ENCODE data around the gene MGMT.

MGMT gene

DNA sequence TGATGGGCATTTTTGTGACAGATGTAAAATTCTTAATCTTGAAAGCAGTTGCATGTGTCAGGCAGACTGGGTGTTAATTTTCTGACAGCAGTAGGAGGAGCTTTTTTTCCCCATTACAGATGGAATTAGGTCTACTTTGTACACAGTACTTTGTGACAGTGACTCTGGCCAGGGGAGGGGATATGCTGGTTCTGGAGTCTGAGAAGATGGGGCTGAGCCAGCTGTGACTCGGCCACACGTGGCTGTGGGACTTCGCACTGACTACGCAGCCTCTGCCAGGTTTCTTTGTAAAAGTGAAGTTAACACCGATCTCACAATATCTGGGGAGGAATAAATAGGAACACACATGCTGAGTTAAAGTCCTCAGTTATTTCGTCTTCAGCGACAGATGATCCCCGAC lies 95.4 kb downstream of the MGMT start:
- H3K36me3 ChIP-seq (ENCODE audit: insufficient read depth, low read length): no peaks in the 10 kb centered on the region; the same call in none of the 2 replicates
- H3K4me2 ChIP-seq (ENCODE audit: low read length): no peak overlapping the region
- H3K27me3 ChIP-seq (ENCODE audit: insufficient read depth, low read length): no peaks in the 10 kb centered on the region
- H3K9me3 ChIP-seq (ENCODE audit: low read length): no peaks in the 10 kb centered on the region
- no peaks in the 10 kb centered on the region for H3F3A ChIP-seq (ENCODE audit: insufficient read depth, low read length)
- H3K4me3 ChIP-seq (ENCODE audit: low read depth, low read length, poor library complexity, severe bottlenecking): no peak overlapping the region
- no peak overlapping the region for H2AFZ ChIP-seq (ENCODE audit: low read length)
- H3K27ac ChIP-seq (ENCODE audit: low read depth, low read length, poor library complexity, severe bottlenecking): no peak overlapping the region
- H4K20me1 ChIP-seq (ENCODE audit: insufficient read depth, low read length): no peaks in the 10 kb centered on the region
- H3K9ac ChIP-seq (ENCODE audit: low read length): no peak overlapping the region
- H3K9me2 ChIP-seq (ENCODE audit: low read depth, low read length): no peaks in the 10 kb centered on the region
- TF ChIP-seq EZH2 (IDR thresholded peaks at IDR 0.05; ENCODE audit: borderline replicate concordance, low read length): no peak
- TF ChIP-seq, protein P1, sequence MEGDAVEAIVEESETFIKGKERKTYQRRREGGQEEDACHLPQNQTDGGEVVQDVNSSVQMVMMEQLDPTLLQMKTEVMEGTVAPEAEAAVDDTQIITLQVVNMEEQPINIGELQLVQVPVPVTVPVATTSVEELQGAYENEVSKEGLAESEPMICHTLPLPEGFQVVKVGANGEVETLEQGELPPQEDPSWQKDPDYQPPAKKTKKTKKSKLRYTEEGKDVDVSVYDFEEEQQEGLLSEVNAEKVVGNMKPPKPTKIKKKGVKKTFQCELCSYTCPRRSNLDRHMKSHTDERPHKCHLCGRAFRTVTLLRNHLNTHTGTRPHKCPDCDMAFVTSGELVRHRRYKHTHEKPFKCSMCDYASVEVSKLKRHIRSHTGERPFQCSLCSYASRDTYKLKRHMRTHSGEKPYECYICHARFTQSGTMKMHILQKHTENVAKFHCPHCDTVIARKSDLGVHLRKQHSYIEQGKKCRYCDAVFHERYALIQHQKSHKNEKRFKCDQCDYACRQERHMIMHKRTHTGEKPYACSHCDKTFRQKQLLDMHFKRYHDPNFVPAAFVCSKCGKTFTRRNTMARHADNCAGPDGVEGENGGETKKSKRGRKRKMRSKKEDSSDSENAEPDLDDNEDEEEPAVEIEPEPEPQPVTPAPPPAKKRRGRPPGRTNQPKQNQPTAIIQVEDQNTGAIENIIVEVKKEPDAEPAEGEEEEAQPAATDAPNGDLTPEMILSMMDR (IDR thresholded peaks at IDR 0.05; ENCODE audit: low read length): no peak
- H3K79me2 ChIP-seq (ENCODE audit: insufficient read depth, low read length): no peaks in the 10 kb centered on the region
- peaks cover 2% of the 10 kb centered on the region for H3K4me1 ChIP-seq (ENCODE audit: insufficient read depth, low read length, severe bottlenecking)

GRCh38 chr10:129564923-129565322 lies 97.9 kb downstream of the MGMT start:
- peaks cover 7% of the 10 kb centered on the region for H3K36me3 ChIP-seq (ENCODE audit: insufficient read depth, low read length)
- H4K20me1 ChIP-seq (ENCODE audit: insufficient read depth, low read length): no peaks in the 10 kb centered on the region
- H3K4me3 ChIP-seq (ENCODE audit: low read depth, low read length, poor library complexity, severe bottlenecking): no peak overlapping the region
- no peaks in the 10 kb centered on the region for H3K27me3 ChIP-seq (ENCODE audit: insufficient read depth, low read length)
- no peak overlapping the region for H3K4me2 ChIP-seq (ENCODE audit: low read length)
- no peaks in the 10 kb centered on the region for H3F3A ChIP-seq (ENCODE audit: insufficient read depth, low read length)
- no peaks in the 10 kb centered on the region for H3K9me2 ChIP-seq (ENCODE audit: low read depth, low read length)
- H3K27ac ChIP-seq (ENCODE audit: low read depth, low read length, poor library complexity, severe bottlenecking): no peak overlapping the region
- peaks cover 25% of the 10 kb centered on the region for H3K4me1 ChIP-seq (ENCODE audit: insufficient read depth, low read length, severe bottlenecking)
- H2AFZ ChIP-seq (ENCODE audit: low read length): no peak overlapping the region
- no peak overlapping the region for H3K9ac ChIP-seq (ENCODE audit: low read length)
- no peaks in the 10 kb centered on the region for H3K79me2 ChIP-seq (ENCODE audit: insufficient read depth, low read length)
- TF ChIP-seq, protein P1 (IDR thresholded peaks at IDR 0.05; ENCODE audit: low read length): no peak
- no peak for TF ChIP-seq EZH2 (IDR thresholded peaks at IDR 0.05; ENCODE audit: borderline replicate concordance, low read length)
- H3K9me3 ChIP-seq (ENCODE audit: low read length): peaks cover 2% of the 10 kb centered on the region; the same call in 1 of the 2 replicates

GRCh38 chr10:129568583-129569344 lies 101.7 kb downstream of the MGMT start:
- Histone ChIP-seq H3K27me3 (ENCODE audit: insufficient read depth, low read length) (no peaks in the 10 kb centered on the region), H3K4me1 (ENCODE audit: insufficient read depth, low read length, severe bottlenecking) (peaks cover 25% of the 10 kb centered on the region), H4K20me1 (ENCODE audit: insufficient read depth, low read length) (no peaks in the 10 kb centered on the region), H3K9me3 (ENCODE audit: low read length) (peaks cover 7% of the 10 kb centered on the region; the same call in 1 of the 2 replicates), H3K9me2 (ENCODE audit: low read depth, low read length) (no peaks in the 10 kb centered on the region), H3K4me3 (ENCODE audit: low read depth, low read length, poor library complexity, severe bottlenecking) (no peak overlapping the region), H3F3A (ENCODE audit: insufficient read depth, low read length) (no peaks in the 10 kb centered on the region), H3K79me2 (ENCODE audit: insufficient read depth, low read length) (no peaks in the 10 kb centered on the region), H3K27ac (ENCODE audit: low read depth, low read length, poor library complexity, severe bottlenecking) (peak overlapping the region; percentile 93), H3K4me2 (ENCODE audit: low read length) (peak overlapping the region; percentile 26; the same call in 1 of the 2 replicates), H3K36me3 (ENCODE audit: insufficient read depth, low read length) (peaks cover 18% of the 10 kb centered on the region), H2AFZ (ENCODE audit: low read length) (no peak overlapping the region), H3K9ac (ENCODE audit: low read length) (peak overlapping the region; percentile 23; the same call in 1 of the 2 replicates)
- TF ChIP-seq, protein P1 (IDR thresholded peaks at IDR 0.05; ENCODE audit: low read length): no peak
- TF ChIP-seq EZH2 (IDR thresholded peaks at IDR 0.05; ENCODE audit: borderline replicate concordance, low read length): no peak

Data from OCI-LY1 (cell line).